ENCODE results near the gene CAMTA1.

DNA sequence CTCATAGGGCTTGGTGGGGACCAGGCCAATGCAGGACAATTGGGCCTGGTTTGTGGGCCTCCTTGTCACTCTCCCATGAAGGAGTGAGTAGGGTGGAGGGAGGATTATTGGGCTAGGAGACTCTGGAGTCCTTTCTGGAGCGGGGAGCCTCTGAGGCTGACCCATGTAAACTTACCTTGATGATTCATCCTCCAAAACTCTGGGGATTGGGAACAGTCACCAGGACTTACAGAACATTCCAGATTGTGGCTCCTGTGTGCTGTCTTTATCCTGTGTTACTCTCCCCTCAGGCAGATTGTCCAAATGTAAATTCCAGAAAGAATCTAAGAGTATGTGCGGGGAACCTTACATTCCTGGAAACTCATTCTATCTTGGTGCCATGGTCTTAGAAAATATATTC lies 197.6 kb downstream of the CAMTA1 start:
- TF ChIP-seq, protein P1, sequence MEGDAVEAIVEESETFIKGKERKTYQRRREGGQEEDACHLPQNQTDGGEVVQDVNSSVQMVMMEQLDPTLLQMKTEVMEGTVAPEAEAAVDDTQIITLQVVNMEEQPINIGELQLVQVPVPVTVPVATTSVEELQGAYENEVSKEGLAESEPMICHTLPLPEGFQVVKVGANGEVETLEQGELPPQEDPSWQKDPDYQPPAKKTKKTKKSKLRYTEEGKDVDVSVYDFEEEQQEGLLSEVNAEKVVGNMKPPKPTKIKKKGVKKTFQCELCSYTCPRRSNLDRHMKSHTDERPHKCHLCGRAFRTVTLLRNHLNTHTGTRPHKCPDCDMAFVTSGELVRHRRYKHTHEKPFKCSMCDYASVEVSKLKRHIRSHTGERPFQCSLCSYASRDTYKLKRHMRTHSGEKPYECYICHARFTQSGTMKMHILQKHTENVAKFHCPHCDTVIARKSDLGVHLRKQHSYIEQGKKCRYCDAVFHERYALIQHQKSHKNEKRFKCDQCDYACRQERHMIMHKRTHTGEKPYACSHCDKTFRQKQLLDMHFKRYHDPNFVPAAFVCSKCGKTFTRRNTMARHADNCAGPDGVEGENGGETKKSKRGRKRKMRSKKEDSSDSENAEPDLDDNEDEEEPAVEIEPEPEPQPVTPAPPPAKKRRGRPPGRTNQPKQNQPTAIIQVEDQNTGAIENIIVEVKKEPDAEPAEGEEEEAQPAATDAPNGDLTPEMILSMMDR (IDR thresholded peaks at IDR 0.05) = no peak
- TF ChIP-seq SIN3A (IDR thresholded peaks at IDR 0.05; ENCODE audit: borderline replicate concordance, insufficient read depth, low read depth, low read length) = no peak
- TF ChIP-seq, protein P2, sequence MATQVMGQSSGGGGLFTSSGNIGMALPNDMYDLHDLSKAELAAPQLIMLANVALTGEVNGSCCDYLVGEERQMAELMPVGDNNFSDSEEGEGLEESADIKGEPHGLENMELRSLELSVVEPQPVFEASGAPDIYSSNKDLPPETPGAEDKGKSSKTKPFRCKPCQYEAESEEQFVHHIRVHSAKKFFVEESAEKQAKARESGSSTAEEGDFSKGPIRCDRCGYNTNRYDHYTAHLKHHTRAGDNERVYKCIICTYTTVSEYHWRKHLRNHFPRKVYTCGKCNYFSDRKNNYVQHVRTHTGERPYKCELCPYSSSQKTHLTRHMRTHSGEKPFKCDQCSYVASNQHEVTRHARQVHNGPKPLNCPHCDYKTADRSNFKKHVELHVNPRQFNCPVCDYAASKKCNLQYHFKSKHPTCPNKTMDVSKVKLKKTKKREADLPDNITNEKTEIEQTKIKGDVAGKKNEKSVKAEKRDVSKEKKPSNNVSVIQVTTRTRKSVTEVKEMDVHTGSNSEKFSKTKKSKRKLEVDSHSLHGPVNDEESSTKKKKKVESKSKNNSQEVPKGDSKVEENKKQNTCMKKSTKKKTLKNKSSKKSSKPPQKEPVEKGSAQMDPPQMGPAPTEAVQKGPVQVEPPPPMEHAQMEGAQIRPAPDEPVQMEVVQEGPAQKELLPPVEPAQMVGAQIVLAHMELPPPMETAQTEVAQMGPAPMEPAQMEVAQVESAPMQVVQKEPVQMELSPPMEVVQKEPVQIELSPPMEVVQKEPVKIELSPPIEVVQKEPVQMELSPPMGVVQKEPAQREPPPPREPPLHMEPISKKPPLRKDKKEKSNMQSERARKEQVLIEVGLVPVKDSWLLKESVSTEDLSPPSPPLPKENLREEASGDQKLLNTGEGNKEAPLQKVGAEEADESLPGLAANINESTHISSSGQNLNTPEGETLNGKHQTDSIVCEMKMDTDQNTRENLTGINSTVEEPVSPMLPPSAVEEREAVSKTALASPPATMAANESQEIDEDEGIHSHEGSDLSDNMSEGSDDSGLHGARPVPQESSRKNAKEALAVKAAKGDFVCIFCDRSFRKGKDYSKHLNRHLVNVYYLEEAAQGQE (IDR thresholded peaks at IDR 0.05; ENCODE audit: insufficient read depth in 1 of 2, low read depth in 2 of 2, low read length in 1 of 2) = no peak
